ENCODE measurements around the gene RPL15. TPM values are rescaled to one million over a fixed set of nuclear protein-coding genes. Genes with fewer than 3 reads are reported as not detected.
"Not testable (repeated sequence)": the region's sequence is repeated elsewhere in the genome, so short reads cannot be mapped to it uniquely, and the experiment has no call there.

RPL15 gene
- 1,600 and 2,297 TPM in 2 replicates for total RNA-seq (2014; rRNA removed; shearing (Covaris generic))

- DNase-seq (ENCODE audit: low read depth): peak; percentile 94
Measured at GRCh38 chr3:23916886-23917678, at the start of gene RPL15, which contains the start of gene NKIRAS1. RPL15 (plus strand) TSS chr3:23917132; CDS start chr3:23917860, 728 bp downstream. NKIRAS1 (minus strand) TSS chr3:23916990; CDS start chr3:23910904, 6,086 bp downstream.

DNA sequence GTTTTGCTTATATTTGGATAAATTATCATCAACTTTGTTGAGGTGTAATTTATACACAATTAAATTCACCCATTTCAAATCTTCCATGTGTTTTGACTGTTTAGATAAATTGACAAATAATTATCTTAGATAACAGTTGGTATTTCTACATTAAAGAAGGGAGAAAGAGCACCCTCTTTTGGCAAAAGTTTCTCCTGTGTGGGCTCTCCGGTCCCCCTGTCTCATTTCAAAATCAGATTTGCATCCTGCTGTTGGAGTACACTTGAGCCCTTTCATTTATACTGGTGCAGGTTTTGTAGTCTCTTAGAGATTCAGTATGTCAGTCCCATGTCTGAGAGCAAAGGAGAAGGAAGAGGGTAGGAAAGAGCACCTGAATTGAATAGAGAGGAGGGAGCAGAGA lies 49.5 kb upstream of the RPL15 start:
- no peak for DNase-seq (ENCODE audit: low read depth)

DNA sequence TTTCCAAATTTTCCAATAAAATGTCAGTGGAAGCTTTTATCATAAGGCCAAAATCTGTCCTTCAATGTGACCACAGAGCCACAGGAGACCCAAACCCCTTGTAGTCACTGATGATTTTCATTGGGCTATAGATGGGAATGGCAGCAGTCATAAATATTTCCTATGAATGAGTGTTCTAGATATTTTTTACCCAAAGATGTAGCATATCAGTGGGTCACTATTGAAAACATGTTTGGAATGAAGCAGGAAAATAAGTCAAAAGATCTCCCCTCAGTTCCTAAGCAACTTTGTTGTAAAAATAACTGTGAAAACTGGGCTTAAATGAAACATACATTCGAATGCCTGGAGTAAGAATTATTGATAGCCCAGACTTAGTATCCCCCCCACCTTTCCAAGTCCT lies 49.1 kb upstream of the RPL15 start:
- no peak for DNase-seq (ENCODE audit: low read depth)

- DNase-seq (ENCODE audit: low read depth): no peak
Measured at GRCh38 chr3:23869977-23870662, 46.8 kb upstream of the RPL15 start.

GRCh38 chr3:23870663-23871043 lies 46.3 kb upstream of the RPL15 start:
- not testable (repeated sequence) for DNase-seq (ENCODE audit: low read depth)

GRCh38 chr3:23871361-23871760 lies 45.6 kb upstream of the RPL15 start:
- not testable (repeated sequence) for DNase-seq (ENCODE audit: low read depth)

DNA sequence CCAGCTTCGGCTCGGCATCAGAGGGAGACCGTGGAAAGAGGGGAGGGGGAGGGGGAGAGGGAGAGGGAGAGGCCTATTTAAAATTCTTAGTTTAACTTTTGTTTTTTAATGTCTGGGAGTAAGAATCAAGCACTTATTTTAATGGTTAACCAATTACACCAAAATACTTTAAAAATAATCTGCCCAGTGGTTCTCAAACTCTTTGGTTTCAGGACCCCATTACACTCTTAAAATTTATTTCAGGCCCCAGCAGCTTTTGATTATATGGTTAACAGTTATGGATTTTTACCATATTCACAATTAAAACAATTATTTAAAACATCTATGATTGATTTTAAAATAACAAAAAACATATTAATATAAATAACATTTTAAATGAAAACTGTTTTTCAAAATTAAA lies 44.6 kb upstream of the RPL15 start:
- DNase-seq (ENCODE audit: low read depth): no peak

DNA sequence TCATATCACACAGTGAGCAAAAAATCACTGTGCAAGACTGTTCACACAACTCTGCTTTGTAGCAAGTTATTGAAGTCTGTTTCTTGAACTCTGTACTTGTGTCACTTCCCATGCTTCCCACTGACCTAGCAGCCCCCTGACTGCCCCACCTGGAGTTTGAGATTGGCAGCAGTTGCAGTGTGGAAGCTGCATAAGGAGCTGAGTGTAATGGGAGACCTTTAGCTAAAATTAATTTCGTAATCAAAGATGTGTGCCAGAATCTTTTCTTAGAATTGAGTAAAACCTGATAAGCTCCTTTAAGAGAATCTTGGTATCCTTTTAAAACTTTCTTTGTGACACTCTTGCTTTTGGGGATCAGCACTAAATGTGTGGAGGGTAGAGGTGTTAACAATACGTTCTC lies 43.0 kb upstream of the RPL15 start:
- no peak for DNase-seq (ENCODE audit: low read depth)

GRCh38 chr3:23874359-23875112 lies 42.4 kb upstream of the RPL15 start:
- DNase-seq (ENCODE audit: low read depth): no peak

DNA sequence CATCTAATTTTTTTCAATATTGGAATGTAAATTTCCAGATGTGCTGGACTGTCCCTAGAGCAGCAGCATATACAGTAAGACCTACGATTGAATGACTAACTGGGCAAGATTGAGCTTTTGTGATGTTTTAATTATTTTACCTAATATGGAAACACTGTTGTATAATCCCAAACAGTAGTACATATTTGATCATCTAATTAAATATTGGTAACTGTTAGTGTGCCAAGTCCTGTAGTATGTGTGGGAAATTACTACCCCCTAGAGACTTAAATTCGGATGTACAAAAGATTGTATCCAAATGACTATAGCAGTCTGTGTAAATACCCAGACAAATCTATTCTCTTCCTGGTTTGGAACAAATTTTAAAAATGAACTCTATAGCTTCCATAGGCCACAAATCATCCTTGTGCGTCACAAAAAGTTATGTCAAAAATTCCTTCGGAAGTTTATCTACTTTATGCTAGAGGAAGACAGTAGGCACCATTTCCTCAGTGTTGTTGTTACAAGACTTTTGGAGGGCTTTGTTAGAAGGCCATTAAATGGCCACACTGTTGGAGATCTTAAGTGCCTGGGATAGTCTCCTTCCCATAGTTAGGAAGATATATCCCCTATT lies 41.7 kb upstream of the RPL15 start:
- DNase-seq (ENCODE audit: low read depth): no peak

DNA sequence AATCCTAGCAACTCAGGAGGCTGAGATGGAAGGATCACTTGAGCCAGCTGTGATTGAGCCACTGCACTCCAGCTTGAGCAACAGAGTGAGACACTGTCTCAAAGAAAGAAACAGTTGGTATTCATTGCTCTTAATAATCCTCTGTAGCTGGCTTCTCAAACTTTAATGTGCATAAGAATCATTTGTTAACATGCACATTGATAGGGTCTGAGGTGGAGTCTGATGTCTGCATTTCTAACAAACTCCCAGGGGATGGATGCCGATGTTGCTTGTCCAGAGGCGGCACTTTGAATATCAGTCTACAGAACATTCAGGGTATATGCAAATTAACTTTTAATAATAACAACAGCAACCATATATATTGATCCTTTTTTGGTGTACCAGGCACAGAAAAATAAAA lies 40.0 kb upstream of the RPL15 start:
- DNase-seq (ENCODE audit: low read depth): no peak

DNA sequence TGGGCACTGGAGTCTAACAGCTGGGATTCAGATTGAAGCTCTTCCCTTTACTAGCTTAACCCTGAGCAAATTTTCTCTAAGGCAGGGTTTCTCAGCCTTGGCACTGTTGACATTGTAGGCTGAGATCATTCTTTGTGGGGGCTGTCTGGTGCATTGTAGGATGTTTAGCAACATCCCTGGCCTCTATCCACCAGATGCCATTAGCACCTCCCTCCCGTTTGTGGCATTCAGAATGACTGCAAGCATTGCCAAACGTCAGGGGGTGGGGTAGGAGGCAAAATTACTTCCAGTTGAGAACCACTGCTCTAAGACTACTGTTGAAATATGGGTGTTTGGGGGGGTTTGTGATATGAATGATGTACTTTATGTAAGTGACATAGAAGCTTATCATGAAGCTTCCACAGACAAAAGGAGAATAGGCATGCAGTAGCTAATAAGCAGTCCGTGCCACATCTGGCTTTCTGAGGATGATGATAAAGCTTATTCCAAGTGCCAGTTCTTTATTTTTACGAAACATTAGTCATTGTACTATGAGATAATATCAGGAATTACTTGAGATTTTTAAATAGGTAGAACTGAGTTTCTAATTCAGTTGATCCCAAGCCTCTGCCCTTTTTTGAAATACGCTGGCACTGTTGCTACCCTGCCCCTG lies 39.5 kb upstream of the RPL15 start:
- peak; percentile 72 for DNase-seq (ENCODE audit: low read depth)

GRCh38 chr3:23879485-23879884 lies 37.4 kb upstream of the RPL15 start:
- DNase-seq (ENCODE audit: low read depth): no peak

GRCh38 chr3:23880703-23881339 lies 36.1 kb upstream of the RPL15 start:
- no peak for DNase-seq (ENCODE audit: low read depth)

DNA sequence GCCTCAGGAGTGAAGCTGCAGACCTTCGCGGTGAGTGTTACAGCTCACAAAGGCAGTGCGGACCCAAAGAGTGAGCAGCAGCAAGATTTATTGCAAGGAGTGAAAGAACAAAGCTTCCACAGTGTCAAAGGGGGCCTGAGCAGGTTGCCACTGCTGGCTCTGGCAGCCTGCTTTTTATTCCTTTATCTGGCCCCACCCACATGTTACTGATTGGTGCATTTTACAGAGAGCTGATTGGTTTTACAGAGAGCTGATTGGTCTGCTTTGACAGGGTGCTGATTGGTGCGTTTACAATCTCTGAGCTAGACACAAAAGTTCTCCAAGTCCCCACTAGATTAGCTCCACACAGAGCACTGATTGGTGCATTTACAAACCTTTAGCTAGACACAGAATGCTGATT lies 34.9 kb upstream of the RPL15 start:
- DNase-seq (ENCODE audit: low read depth): not testable (repeated sequence)

GRCh38 chr3:23882487-23882918 lies 34.4 kb upstream of the RPL15 start:
- DNase-seq (ENCODE audit: low read depth): no peak

DNA sequence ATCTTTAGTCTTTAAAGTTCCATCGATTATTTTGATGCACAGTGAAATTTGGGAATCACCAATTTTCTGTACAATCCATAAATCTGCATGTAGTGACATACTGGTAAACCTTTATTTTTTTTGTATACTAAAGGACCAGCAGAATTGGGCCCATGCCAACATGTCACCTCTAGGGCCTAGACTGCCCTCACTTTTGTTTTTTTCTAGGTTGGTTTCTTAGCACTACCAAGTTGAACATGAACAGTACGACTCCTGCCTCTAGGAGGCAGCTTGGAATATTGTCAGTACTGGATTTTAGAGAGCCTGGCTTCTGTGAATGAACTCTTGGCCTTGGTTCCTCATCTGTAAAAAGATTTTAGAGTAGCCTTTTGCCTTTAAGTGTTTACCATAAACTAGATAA lies 32.5 kb upstream of the RPL15 start:
- no peak for DNase-seq (ENCODE audit: low read depth)

DNA sequence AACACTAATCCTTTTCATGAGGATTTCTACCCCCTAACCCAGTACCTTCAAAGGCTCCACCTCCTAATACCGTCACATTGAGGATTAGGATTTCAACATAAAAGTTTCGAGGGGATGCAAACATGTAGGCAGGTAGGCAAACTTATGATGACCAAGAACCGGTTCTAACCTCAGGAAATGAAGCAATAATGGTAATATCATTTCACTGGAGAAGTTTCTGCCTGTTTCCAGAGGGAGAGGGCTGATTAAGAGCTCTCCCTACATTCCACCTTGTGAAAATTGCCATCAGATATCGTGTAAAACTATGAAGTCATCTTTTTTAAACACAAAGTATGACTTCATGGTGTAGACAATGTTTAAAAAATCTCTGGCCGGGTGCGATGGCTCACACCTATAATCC lies 31.7 kb upstream of the RPL15 start:
- no peak for DNase-seq (ENCODE audit: low read depth)

DNA sequence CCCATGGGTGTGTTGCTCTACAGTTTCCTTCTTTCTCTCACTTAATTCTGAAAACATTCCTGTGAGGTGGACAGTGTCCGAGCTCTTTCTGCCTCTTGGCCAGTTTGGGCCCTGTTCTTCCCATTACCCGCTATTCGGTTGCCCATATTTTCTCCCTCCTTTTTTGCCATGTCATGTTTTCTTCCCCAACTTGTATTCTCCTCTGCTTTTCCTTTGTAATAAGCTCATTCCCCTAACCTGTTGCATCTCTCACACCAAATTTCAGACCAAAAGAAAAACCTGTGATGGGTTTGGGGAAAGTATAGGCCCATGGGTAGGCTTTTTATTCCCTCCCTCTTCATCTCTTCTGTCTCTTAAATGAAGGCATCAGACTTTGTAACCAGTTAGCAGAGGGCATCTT lies 30.6 kb upstream of the RPL15 start:
- no peak for DNase-seq (ENCODE audit: low read depth)

- peak; percentile 19 for DNase-seq (ENCODE audit: low read depth)
Measured at GRCh38 chr3:23888617-23889228, 28.2 kb upstream of the RPL15 start.

All from M059J (cell line).